HEK293 (cell line): ENCODE data around the gene NTSR2.

ENCODE experiments used
- CTCF ChIA-PET: fragments of 350-600 bp; formaldehyde crosslinking; extraction: SDS; loops from one replicate; lab custom pipeline; 2021; ENCODE audit warnings: antibody characterized with exemption; lab: Yijun Ruan, JAX
- POLR2A ChIA-PET: fragments of 300-600 bp; formaldehyde crosslinking; extraction: SDS; loops from one replicate; lab custom pipeline; 2020; ENCODE audit warnings: antibody characterized with exemption, inconsistent platforms; lab: Yijun Ruan, JAX
- H3K27ac ChIP-seq: fragments of 200-500 bp; sonication (Bioruptor generic); 2 replicates; pipeline ENCODE4 v1.5.1; 2014; ENCODE audit warnings: low read depth, low read length, control low read depth, inconsistent platforms; ENCODE audit errors: extremely low read depth
- H3K36me3 ChIP-seq, 2 experiments: fragments of 200-500 bp in 1 of 2; sonication (Bioruptor generic) in 1 of 2; 1 replicate in 1 of 2; 2 replicates in 1 of 2; pipeline ENCODE4 v1.5.1; 2014 to 2017; ENCODE audit warnings: inconsistent platforms in 2 of 2, low read length in 2 of 2; ENCODE audit not compliant: control insufficient read depth in 2 of 2, insufficient read depth in 1 of 2
- H3K4me1 ChIP-seq: fragments of 200-500 bp; sonication (Bioruptor generic); 2 replicates; pipeline ENCODE4 v1.5.1; 2014; ENCODE audit warnings: mild to moderate bottlenecking, low read length, inconsistent platforms; ENCODE audit not compliant: control insufficient read depth, insufficient read depth
- H3K4me3 ChIP-seq: 2 replicates; pipeline ENCODE4 v1.5.1; 2011; ENCODE audit warnings: low read depth, mild to moderate bottlenecking, control low read depth, low read length, moderate library complexity
- H3K9me3 ChIP-seq: fragments of 200-500 bp; sonication (Bioruptor generic); 2 replicates; pipeline ENCODE4 v1.5.1; 2014; ENCODE audit warnings: low read depth, low read length, inconsistent platforms; ENCODE audit not compliant: control insufficient read depth, insufficient read depth
- GFI1B ChIP-seq: fragments of 450-650 bp; formaldehyde crosslinking; IDR thresholded peaks from 2 replicates; pipeline ENCODE4 v1.5.1; 2016; ENCODE audit warnings: missing biosample characterization, missing genetic modification characterization
- GLIS2 ChIP-seq: fragments of 450-650 bp; formaldehyde crosslinking; IDR thresholded peaks from 2 replicates; pipeline ENCODE4 v1.5.1; 2016; ENCODE audit warnings: missing biosample characterization, missing genetic modification characterization
- MYNN ChIP-seq: fragments of 450-650 bp; formaldehyde crosslinking; IDR thresholded peaks from 2 replicates; pipeline ENCODE4 v1.5.1; 2016; ENCODE audit warnings: missing biosample characterization, missing genetic modification characterization, borderline replicate concordance
- YY1 ChIP-seq: fragments of 450-650 bp; formaldehyde crosslinking; IDR thresholded peaks from 2 replicates; pipeline ENCODE4 v1.5.1; 2018; ENCODE audit warnings: missing biosample characterization, missing genetic modification characterization
- ZBTB21 ChIP-seq: fragments of 450-650 bp; formaldehyde crosslinking; IDR thresholded peaks from 2 replicates; pipeline ENCODE4 v1.5.1; 2017; ENCODE audit warnings: missing biosample characterization, missing genetic modification characterization
- ZFP41 ChIP-seq: fragments of 450-650 bp; formaldehyde crosslinking; IDR thresholded peaks from 2 replicates; pipeline ENCODE4 v1.5.1; 2016; ENCODE audit warnings: missing biosample characterization, missing genetic modification characterization, borderline replicate concordance
- ZNF138 ChIP-seq: fragments of 450-650 bp; formaldehyde crosslinking; IDR thresholded peaks from 2 replicates; pipeline ENCODE4 v1.5.1; 2016; ENCODE audit warnings: missing biosample characterization, missing genetic modification characterization, borderline replicate concordance
- ZNF19 ChIP-seq: fragments of 450-650 bp; formaldehyde crosslinking; IDR thresholded peaks from 2 replicates; pipeline ENCODE4; 2016; ENCODE audit warnings: missing biosample characterization, missing genetic modification characterization, low read depth
- ZNF221 ChIP-seq: fragments of 450-650 bp; formaldehyde crosslinking; IDR thresholded peaks from 2 replicates; pipeline ENCODE4 v1.5.1; 2017; ENCODE audit warnings: missing biosample characterization, missing genetic modification characterization, borderline replicate concordance
- ZNF26 ChIP-seq: fragments of 450-650 bp; formaldehyde crosslinking; IDR thresholded peaks from 2 replicates; pipeline ENCODE4 v1.5.1; 2016; ENCODE audit warnings: missing biosample characterization, missing genetic modification characterization
- ZNF394 ChIP-seq: fragments of 450-650 bp; formaldehyde crosslinking; IDR thresholded peaks from 2 replicates; pipeline ENCODE4 v1.5.1; 2016; ENCODE audit warnings: missing biosample characterization, missing genetic modification characterization, mild to moderate bottlenecking, moderate library complexity, borderline replicate concordance
- ZNF501 ChIP-seq: fragments of 450-650 bp; formaldehyde crosslinking; IDR thresholded peaks from 2 replicates; pipeline ENCODE4 v1.5.1; 2016; ENCODE audit warnings: missing biosample characterization, missing genetic modification characterization
- ZNF701 ChIP-seq: fragments of 450-650 bp; formaldehyde crosslinking; IDR thresholded peaks from 2 replicates; pipeline ENCODE4 v1.5.1; 2016; ENCODE audit warnings: missing biosample characterization, missing genetic modification characterization
- TF ChIP-seq, protein P1 (sequence below): fragments of 450-650 bp; formaldehyde crosslinking; IDR thresholded peaks from 2 replicates; pipeline ENCODE4; 2016; ENCODE audit warnings: missing biosample characterization, missing genetic modification characterization
- TF ChIP-seq, protein P2 (sequence below): fragments of 450-650 bp; formaldehyde crosslinking; IDR thresholded peaks from 2 replicates; pipeline ENCODE4 v1.5.1; 2016; ENCODE audit warnings: missing biosample characterization, missing genetic modification characterization
- TF ChIP-seq, protein P3 (sequence below): fragments of 450-650 bp; formaldehyde crosslinking; IDR thresholded peaks from 2 replicates; pipeline ENCODE4 v1.5.1; 2017; ENCODE audit warnings: missing biosample characterization, missing genetic modification characterization
- TF ChIP-seq, protein P4 (sequence below): sonication (generic); formaldehyde crosslinking; IDR thresholded peaks from 2 replicates; pipeline ENCODE4 v1.8.1; 2022; ENCODE audit warnings: mild to moderate bottlenecking, moderate library complexity, missing genetic modification reagents
- TF ChIP-seq, protein P5 (sequence below): fragments of 450-650 bp; formaldehyde crosslinking; IDR thresholded peaks from 2 replicates; pipeline ENCODE4 v1.5.1; 2016; ENCODE audit warnings: missing biosample characterization, missing genetic modification characterization

Gene NTSR2

DNA sequence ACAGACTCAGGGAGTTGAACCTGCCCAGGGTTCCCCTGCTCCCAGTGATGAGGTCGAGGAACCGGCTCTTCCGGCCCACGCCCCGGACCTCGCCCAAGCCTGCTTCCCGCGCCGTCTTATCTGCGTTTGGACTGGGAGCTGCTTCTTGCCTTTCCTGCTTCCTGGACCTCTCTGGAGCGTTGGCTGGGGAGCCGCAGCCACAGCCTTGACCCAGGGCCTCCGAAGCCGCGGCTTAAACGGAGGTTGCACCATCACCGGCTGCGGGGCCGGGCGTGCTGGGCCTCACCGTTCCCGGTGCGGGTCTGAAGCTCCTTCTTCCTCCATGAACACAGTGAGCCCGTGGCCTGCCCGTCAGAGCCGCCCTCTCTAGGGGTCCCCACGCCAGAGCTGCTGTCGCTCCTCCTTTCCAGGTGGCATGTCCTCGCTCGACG is 13.3 kb downstream of the NTSR2 start:
- CTCF ChIA-PET = interaction anchor here (0.8 kb wide), 1 partner anchor 31 kb away, joined by 3 read pairs; no protein-coding TSS in a partner anchor
- H3K4me1 ChIP-seq = no peaks in the 10 kb centered on the region
- no peak overlapping the region for H3K4me3 ChIP-seq
- H3K27ac ChIP-seq = no peak overlapping the region
- POLR2A ChIA-PET = no interaction called here
- TF ChIP-seq ZNF501 (no peak), GLIS2 (tag by site-specific recombination) (no peak), MYNN (tag by site-specific recombination) (no peak), YY1 (no peak), ZNF701 (tag by site-specific recombination) (no peak), ZNF138 (no peak), ZFP41 (no peak), ZNF394 (tag by site-specific recombination) (no peak), ZNF19 (tag by site-specific recombination) (no peak), ZNF221 (tag by site-specific recombination) (no peak), ZBTB21 (tag by site-specific recombination) (no peak), ZNF26 (tag by site-specific recombination) (no peak), GFI1B (no peak)
- TF ChIP-seq, protein P1, sequence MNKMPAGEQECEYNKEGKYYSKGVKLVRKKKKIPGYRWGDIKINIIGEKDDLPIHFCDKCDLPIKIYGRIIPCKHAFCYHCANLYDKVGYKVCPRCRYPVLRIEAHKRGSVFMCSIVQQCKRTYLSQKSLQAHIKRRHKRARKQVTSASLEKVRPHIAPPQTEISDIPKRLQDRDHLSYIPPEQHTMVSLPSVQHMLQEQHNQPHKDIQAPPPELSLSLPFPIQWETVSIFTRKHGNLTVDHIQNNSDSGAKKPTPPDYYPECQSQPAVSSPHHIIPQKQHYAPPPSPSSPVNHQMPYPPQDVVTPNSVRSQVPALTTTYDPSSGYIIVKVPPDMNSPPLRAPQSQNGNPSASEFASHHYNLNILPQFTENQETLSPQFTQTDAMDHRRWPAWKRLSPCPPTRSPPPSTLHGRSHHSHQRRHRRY = no peak
- TF ChIP-seq, protein P2, sequence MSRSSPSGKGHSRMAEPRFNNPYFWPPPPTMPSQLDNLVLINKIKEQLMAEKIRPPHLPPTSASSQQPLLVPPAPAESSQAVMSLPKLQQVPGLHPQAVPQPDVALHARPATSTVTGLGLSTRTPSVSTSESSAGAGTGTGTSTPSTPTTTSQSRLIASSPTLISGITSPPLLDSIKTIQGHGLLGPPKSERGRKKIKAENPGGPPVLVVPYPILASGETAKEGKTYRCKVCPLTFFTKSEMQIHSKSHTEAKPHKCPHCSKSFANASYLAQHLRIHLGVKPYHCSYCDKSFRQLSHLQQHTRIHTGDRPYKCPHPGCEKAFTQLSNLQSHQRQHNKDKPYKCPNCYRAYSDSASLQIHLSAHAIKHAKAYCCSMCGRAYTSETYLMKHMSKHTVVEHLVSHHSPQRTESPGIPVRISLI = no peak
- TF ChIP-seq, protein P3, sequence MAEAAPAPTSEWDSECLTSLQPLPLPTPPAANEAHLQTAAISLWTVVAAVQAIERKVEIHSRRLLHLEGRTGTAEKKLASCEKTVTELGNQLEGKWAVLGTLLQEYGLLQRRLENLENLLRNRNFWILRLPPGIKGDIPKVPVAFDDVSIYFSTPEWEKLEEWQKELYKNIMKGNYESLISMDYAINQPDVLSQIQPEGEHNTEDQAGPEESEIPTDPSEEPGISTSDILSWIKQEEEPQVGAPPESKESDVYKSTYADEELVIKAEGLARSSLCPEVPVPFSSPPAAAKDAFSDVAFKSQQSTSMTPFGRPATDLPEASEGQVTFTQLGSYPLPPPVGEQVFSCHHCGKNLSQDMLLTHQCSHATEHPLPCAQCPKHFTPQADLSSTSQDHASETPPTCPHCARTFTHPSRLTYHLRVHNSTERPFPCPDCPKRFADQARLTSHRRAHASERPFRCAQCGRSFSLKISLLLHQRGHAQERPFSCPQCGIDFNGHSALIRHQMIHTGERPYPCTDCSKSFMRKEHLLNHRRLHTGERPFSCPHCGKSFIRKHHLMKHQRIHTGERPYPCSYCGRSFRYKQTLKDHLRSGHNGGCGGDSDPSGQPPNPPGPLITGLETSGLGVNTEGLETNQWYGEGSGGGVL (tag by site-specific recombination) = no peak
- TF ChIP-seq, protein P4, sequence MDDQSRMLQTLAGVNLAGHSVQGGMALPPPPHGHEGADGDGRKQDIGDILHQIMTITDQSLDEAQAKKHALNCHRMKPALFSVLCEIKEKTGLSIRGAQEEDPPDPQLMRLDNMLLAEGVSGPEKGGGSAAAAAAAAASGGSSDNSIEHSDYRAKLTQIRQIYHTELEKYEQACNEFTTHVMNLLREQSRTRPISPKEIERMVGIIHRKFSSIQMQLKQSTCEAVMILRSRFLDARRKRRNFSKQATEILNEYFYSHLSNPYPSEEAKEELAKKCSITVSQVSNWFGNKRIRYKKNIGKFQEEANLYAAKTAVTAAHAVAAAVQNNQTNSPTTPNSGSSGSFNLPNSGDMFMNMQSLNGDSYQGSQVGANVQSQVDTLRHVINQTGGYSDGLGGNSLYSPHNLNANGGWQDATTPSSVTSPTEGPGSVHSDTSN = no peak
- TF ChIP-seq, protein P5, sequence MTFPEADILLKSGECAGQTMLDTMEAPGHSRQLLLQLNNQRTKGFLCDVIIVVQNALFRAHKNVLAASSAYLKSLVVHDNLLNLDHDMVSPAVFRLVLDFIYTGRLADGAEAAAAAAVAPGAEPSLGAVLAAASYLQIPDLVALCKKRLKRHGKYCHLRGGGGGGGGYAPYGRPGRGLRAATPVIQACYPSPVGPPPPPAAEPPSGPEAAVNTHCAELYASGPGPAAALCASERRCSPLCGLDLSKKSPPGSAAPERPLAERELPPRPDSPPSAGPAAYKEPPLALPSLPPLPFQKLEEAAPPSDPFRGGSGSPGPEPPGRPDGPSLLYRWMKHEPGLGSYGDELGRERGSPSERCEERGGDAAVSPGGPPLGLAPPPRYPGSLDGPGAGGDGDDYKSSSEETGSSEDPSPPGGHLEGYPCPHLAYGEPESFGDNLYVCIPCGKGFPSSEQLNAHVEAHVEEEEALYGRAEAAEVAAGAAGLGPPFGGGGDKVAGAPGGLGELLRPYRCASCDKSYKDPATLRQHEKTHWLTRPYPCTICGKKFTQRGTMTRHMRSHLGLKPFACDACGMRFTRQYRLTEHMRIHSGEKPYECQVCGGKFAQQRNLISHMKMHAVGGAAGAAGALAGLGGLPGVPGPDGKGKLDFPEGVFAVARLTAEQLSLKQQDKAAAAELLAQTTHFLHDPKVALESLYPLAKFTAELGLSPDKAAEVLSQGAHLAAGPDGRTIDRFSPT (tag by site-specific recombination) = no peak
- no peaks in the 10 kb centered on the region for H3K36me3 ChIP-seq
- H3K9me3 ChIP-seq = no peaks in the 10 kb centered on the region
